ENCODE results near the gene UTP18. TPM values are rescaled to one million over a fixed set of nuclear protein-coding genes. Genes with fewer than 3 reads are reported as not detected.
A peak's percentile ranks its signal among the peaks of the same experiment; 100 is the strongest.

UTP18 gene
- total and polyA plus RNA-seq, 9 of the 15 experiments (the other 6 are each of a cell fraction or from before 2014, with no cell fraction given): 31.1 to 99.2 (median 66.7) TPM

GRCh38 chr17:51260237-51261023 lies at the start of gene UTP18 (continued):
- TF ChIP-seq, protein P1, sequence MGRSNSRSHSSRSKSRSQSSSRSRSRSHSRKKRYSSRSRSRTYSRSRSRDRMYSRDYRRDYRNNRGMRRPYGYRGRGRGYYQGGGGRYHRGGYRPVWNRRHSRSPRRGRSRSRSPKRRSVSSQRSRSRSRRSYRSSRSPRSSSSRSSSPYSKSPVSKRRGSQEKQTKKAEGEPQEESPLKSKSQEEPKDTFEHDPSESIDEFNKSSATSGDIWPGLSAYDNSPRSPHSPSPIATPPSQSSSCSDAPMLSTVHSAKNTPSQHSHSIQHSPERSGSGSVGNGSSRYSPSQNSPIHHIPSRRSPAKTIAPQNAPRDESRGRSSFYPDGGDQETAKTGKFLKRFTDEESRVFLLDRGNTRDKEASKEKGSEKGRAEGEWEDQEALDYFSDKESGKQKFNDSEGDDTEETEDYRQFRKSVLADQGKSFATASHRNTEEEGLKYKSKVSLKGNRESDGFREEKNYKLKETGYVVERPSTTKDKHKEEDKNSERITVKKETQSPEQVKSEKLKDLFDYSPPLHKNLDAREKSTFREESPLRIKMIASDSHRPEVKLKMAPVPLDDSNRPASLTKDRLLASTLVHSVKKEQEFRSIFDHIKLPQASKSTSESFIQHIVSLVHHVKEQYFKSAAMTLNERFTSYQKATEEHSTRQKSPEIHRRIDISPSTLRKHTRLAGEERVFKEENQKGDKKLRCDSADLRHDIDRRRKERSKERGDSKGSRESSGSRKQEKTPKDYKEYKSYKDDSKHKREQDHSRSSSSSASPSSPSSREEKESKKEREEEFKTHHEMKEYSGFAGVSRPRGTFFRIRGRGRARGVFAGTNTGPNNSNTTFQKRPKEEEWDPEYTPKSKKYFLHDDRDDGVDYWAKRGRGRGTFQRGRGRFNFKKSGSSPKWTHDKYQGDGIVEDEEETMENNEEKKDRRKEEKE (IDR thresholded peaks at IDR 0.05; ENCODE audit: borderline replicate concordance in 1 of 2, control insufficient read depth in 1 of 2, low read depth in 2 of 2, low read length in 1 of 2): peak in 1 of 2 experiments; percentile 97; a peak in 2 of 4 replicates
- TF ChIP-seq, protein P2, sequence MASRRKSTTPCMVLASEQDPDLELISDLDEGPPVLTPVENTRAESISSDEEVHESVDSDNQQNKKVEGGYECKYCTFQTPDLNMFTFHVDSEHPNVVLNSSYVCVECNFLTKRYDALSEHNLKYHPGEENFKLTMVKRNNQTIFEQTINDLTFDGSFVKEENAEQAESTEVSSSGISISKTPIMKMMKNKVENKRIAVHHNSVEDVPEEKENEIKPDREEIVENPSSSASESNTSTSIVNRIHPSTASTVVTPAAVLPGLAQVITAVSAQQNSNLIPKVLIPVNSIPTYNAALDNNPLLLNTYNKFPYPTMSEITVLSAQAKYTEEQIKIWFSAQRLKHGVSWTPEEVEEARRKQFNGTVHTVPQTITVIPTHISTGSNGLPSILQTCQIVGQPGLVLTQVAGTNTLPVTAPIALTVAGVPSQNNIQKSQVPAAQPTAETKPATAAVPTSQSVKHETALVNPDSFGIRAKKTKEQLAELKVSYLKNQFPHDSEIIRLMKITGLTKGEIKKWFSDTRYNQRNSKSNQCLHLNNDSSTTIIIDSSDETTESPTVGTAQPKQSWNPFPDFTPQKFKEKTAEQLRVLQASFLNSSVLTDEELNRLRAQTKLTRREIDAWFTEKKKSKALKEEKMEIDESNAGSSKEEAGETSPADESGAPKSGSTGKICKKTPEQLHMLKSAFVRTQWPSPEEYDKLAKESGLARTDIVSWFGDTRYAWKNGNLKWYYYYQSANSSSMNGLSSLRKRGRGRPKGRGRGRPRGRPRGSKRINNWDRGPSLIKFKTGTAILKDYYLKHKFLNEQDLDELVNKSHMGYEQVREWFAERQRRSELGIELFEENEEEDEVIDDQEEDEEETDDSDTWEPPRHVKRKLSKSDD (conservative IDR thresholded peaks at IDR 0.05; ENCODE audit: low read length): no peak; the same call in 1 of the 2 replicates
- TF ChIP-seq ATF1 (CRISPR knock-in tag; IDR thresholded peaks at IDR 0.05) (no peak), ATF1 (tag; IDR thresholded peaks at IDR 0.05) (peak; percentile 94), FOXP1 (CRISPR knock-in tag; IDR thresholded peaks at IDR 0.05) (no peak; the same call in 1 of the 2 replicates), RCOR1 (IDR thresholded peaks at IDR 0.05; ENCODE audit: borderline replicate concordance in 1 of 2, low read depth in 2 of 2, low read length in 2 of 2) (peak in 1 of 2 experiments; percentile 64; a peak in 2 of 4 replicates), SUPT5H (IDR thresholded peaks at IDR 0.05) (peak; percentile 81), ZNF57 (CRISPR knock-in tag; IDR thresholded peaks at IDR 0.05) (no peak), HDAC8 (tag; IDR thresholded peaks at IDR 0.05) (peak; percentile 53; the same call in 1 of the 2 replicates), ZKSCAN1 (IDR thresholded peaks at IDR 0.05; ENCODE audit: low read depth, low read length) (peak; percentile 15; the same call in 1 of the 2 replicates), USF2 (CRISPR knock-in tag; IDR thresholded peaks at IDR 0.05) (peak; percentile 97), DPF2 (IDR thresholded peaks at IDR 0.05) (peak; percentile 73), TCF3 (CRISPR knock-in tag; IDR thresholded peaks at IDR 0.05) (no peak), BCOR (IDR thresholded peaks at IDR 0.05) (peak; percentile 15; the same call in 1 of the 2 replicates), GTF2E2 (tag; IDR thresholded peaks at IDR 0.05) (0 out of 2 replicates have a peak, but pooled peaks have one; percentile 51), ERF (CRISPR knock-in tag; IDR thresholded peaks at IDR 0.05) (no peak)
- TF ChIP-seq, protein P3, sequence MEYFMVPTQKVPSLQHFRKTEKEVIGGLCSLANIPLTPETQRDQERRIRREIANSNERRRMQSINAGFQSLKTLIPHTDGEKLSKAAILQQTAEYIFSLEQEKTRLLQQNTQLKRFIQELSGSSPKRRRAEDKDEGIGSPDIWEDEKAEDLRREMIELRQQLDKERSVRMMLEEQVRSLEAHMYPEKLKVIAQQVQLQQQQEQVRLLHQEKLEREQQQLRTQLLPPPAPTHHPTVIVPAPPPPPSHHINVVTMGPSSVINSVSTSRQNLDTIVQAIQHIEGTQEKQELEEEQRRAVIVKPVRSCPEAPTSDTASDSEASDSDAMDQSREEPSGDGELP (CRISPR knock-in tag; IDR thresholded peaks at IDR 0.05; ENCODE audit: borderline replicate concordance): peak; percentile 82; the same call in 1 of the 2 replicates
